PC-3 (cell line): ENCODE results near the gene RPS18.

Source experiments
- CTCF ChIP-seq: fragments of 300-600 bp; sonication (generic); conservative IDR thresholded peaks from 2 replicates; pipeline ENCODE4 v1.5.1; 2017; ENCODE audit warnings: antibody characterized with exemption, low read depth, mild to moderate bottlenecking, low read length
- EZH2 ChIP-seq: fragments of 300-600 bp; sonication (generic); IDR thresholded peaks from one replicate; pipeline ENCODE4 v1.6.1; 2017; ENCODE audit warnings: antibody characterized with exemption, mild to moderate bottlenecking, low read length; ENCODE audit not compliant: unreplicated experiment

- TF ChIP-seq CTCF = no peak
- no peak for TF ChIP-seq EZH2
These were observed 2.3 kb downstream of the RPS18 start for GRCh38 chr6:33273924-33274902.
